Cardiac muscle cell (in vitro differentiated cells and primary cell): Measurements from ENCODE around the gene CAMSAP3. TPM values are rescaled to one million over a fixed set of nuclear protein-coding genes. Genes with fewer than 3 reads are reported as not detected.

Source experiments
- DNase-seq, 2 donors: peaks; one replicate each; pipeline versions ENCODE4 v3.0.0 to v3.0.0-alpha.2; 2010 to 2017; ENCODE audit warnings: low read depth in 1 of 2, low spot score in 1 of 2
- H3K27ac ChIP-seq: fragments of 200-600 bp; sonication (generic); 2 replicates; pipeline ENCODE4 v1.5.1; 2016
- H3K27me3 ChIP-seq: fragments of 200-600 bp; sonication (generic); 2 replicates; pipeline ENCODE4 v1.6.0; 2016; ENCODE audit warnings: control low read depth
- H3K36me3 ChIP-seq: fragments of 200-600 bp; sonication (generic); 2 replicates; pipeline ENCODE4 v1.5.1; 2016; ENCODE audit warnings: control low read depth
- H3K4me1 ChIP-seq: fragments of 200-600 bp; sonication (generic); 2 replicates; pipeline ENCODE4 v1.8.1; 2017; ENCODE audit warnings: low read depth, mild to moderate bottlenecking, mixed run types
- H3K4me3 ChIP-seq: fragments of 200-600 bp; sonication (generic); 2 replicates; pipeline ENCODE4 v1.5.1; 2016; ENCODE audit warnings: mild to moderate bottlenecking
- H3K9me3 ChIP-seq: fragments of 200-600 bp; sonication (generic); 2 replicates; pipeline ENCODE4 v1.5.1; 2017; ENCODE audit warnings: low read depth, mild to moderate bottlenecking, control low read depth
- CTCF ChIP-seq: IDR thresholded peaks from 2 replicates; pipeline ENCODE4 v1.5.1; 2012; ENCODE audit warnings: low read depth, mild to moderate bottlenecking, low read length
- polyA plus RNA-seq: library from polyadenylated mRNA; unstranded; fragments of >200 nt; fragmentation: Nextera tagmentation; extraction: Ambion mirVana; gene quantifications from 2 replicates; pipeline ENCODE4 v1.2.1, GENCODE V29; 2016
- total RNA-seq: library from RNA; depleted of rRNA; stranded (reverse); fragments of >200 nt; gene quantifications from 2 replicates; pipeline ENCODE4 v1.2.3, GENCODE V29; 2016

Gene CAMSAP3
- total and polyA plus RNA-seq, 2 experiments from 2014 or later = 10.8 to 13.5 TPM

DNA sequence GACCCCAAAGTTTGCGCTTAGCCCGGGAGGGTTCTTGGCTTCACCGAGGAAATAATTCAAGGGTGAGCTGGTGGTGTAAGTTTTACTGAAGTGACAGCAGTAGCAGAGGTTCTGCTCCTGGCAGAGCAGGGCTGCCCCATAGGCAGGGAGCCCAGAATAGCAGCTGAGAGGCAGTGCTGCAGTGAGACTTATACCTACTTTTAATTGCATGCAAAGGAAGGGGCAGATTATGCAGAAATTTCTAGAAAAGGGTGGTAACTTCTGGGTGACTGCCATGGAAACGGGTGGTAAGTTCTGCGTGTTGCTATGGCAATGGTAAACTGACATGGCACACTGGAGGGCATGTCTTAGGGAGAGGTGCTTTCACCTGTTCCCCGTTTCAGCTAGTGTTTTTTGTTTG is 17.5 kb upstream of the CAMSAP3 start:
- Histone ChIP-seq H3K36me3 (no peaks in the 10 kb centered on the region), H3K27me3 (peaks cover 22% of the 10 kb centered on the region)
- TF ChIP-seq CTCF = no peak

DNA sequence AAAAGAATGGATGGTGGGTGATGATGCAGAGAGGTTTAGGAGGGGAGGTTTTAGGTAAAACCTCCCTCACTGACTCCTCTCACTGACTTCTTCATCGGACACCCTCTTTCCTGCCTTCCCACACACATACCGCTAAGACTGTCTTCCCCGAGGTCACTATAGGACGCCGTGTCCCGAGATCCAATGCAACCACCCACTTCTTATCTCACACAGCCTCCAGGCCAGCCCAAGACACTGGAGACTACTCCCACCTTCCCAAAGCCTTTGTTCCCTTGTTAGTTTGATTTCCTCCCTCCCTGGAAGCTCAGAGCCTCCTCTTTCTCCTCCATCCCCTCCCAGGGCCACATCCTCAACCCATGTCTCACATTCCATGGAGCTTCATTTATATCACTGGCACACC is 16.5 kb upstream of the CAMSAP3 start:
- H3K4me3 ChIP-seq = no peak overlapping the region
- no peaks in the 10 kb centered on the region for H3K36me3 ChIP-seq
- no peak for TF ChIP-seq CTCF
- H3K9me3 ChIP-seq = no peaks in the 10 kb centered on the region
- no peaks in the 10 kb centered on the region for H3K4me1 ChIP-seq
- H3K27me3 ChIP-seq = peaks cover 22% of the 10 kb centered on the region
- DNase-seq = no peak
- no peak overlapping the region for H3K27ac ChIP-seq

More for the DNA sequence above, 17.5 kb upstream of the CAMSAP3 start:
- H3K4me3 ChIP-seq = no peak overlapping the region
- DNase-seq = no peak
- H3K9me3 ChIP-seq = no peaks in the 10 kb centered on the region
- no peak overlapping the region for H3K27ac ChIP-seq
- no peaks in the 10 kb centered on the region for H3K4me1 ChIP-seq

GRCh38 chr19:7582446-7582845 is 13.2 kb upstream of the CAMSAP3 start:
- H3K27ac ChIP-seq = no peak overlapping the region
- no peak for DNase-seq
- no peak overlapping the region for H3K4me3 ChIP-seq
- H3K4me1 ChIP-seq = no peaks in the 10 kb centered on the region
- peaks cover 17% of the 10 kb centered on the region for H3K27me3 ChIP-seq
- no peaks in the 10 kb centered on the region for H3K9me3 ChIP-seq
- TF ChIP-seq CTCF = no peak
- no peaks in the 10 kb centered on the region for H3K36me3 ChIP-seq

GRCh38 chr19:7589822-7590221 is 5.8 kb upstream of the CAMSAP3 start:
- H3K4me3 ChIP-seq = no peak overlapping the region
- H3K36me3 ChIP-seq = no peaks in the 10 kb centered on the region
- peaks cover 3% of the 10 kb centered on the region for H3K27me3 ChIP-seq
- H3K4me1 ChIP-seq = no peaks in the 10 kb centered on the region
- no peak for DNase-seq
- H3K27ac ChIP-seq = no peak overlapping the region
- H3K9me3 ChIP-seq = no peaks in the 10 kb centered on the region
- TF ChIP-seq CTCF = no peak

DNA sequence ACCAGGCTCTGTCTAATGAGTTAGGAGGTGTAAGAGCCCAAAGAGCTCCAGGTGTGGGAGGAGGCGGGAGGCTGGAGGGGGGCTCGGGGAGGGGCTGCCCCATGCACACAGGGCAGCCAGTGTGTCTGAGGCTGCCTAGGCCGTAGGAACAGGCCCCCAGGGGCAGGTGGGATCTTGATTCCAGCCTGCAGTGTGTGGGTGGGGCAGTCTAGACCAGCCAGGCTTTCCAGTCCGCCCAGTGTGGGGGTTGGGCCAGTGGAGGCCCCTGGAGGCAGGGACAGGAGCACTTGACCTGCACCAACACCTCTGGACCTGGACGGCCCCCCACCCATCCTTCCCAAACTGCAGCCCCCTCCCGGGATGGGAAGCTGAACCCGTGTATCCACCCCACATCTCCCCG is 5.4 kb upstream of the CAMSAP3 start:
- TF ChIP-seq CTCF = no peak
- DNase-seq = no peak

More for the DNA sequence above, 5.4 kb upstream of the CAMSAP3 start:
- no peak overlapping the region for H3K4me3 ChIP-seq
- no peaks in the 10 kb centered on the region for H3K36me3 ChIP-seq
- H3K27ac ChIP-seq = no peak overlapping the region
- H3K9me3 ChIP-seq = no peaks in the 10 kb centered on the region
- H3K27me3 ChIP-seq = peaks cover 3% of the 10 kb centered on the region
- no peaks in the 10 kb centered on the region for H3K4me1 ChIP-seq
